Astrocyte (in vitro differentiated cells and primary cell): ENCODE measurements around the gene TAGLN3. TPM values are rescaled to one million over a fixed set of nuclear protein-coding genes. Genes with fewer than 3 reads are reported as not detected.

ENCODE experiments used
- DNase-seq: peaks from one replicate; pipeline ENCODE4 v3.0.0-alpha.2; 2010; ENCODE audit warnings: low read depth
- FAIRE-seq: peaks from 2 replicates; lab custom pipeline; 2011; peaks lifted over from hg19 to GRCh38; lab: Jason Lieb, UNC
- H2AFZ ChIP-seq: 2 replicates; pipeline ENCODE4 v1.6.0; 2012; ENCODE audit warnings: low read depth, low read length, inconsistent platforms
- H3K27ac ChIP-seq: 2 replicates; pipeline ENCODE4 v1.5.1; 2011; ENCODE audit warnings: low read depth, low read length, inconsistent platforms
- H3K27me3 ChIP-seq: 2 replicates; pipeline ENCODE4 v1.6.0; 2011; ENCODE audit warnings: low read length, inconsistent platforms; ENCODE audit not compliant: insufficient read depth
- H3K36me3 ChIP-seq: 2 replicates; pipeline ENCODE4 v1.5.1; 2011; ENCODE audit warnings: low read length, inconsistent platforms; ENCODE audit not compliant: insufficient read depth
- H3K4me1 ChIP-seq: 2 replicates; pipeline ENCODE4 v1.5.1; 2011; ENCODE audit warnings: low read length, inconsistent platforms; ENCODE audit not compliant: insufficient read depth
- H3K4me2 ChIP-seq: 2 replicates; pipeline ENCODE4 v1.6.0; 2012; ENCODE audit warnings: low read length, inconsistent platforms
- H3K4me3 ChIP-seq: 2 replicates; pipeline ENCODE4 v1.5.1; 2011; ENCODE audit warnings: low read depth, mild to moderate bottlenecking, low read length, inconsistent platforms; ENCODE audit not compliant: insufficient read depth
- H3K79me2 ChIP-seq: 2 replicates; pipeline ENCODE4 v1.6.0; 2012; ENCODE audit warnings: mild to moderate bottlenecking, low read length, inconsistent platforms; ENCODE audit not compliant: insufficient read depth
- H3K9ac ChIP-seq: 2 replicates; pipeline ENCODE4 v1.6.0; 2012; ENCODE audit warnings: mild to moderate bottlenecking, low read length, inconsistent platforms
- H3K9me3 ChIP-seq: 2 replicates; pipeline ENCODE4 v1.5.1; 2012; ENCODE audit warnings: low read depth, mild to moderate bottlenecking, low read length, inconsistent platforms; ENCODE audit not compliant: insufficient read depth
- H4K20me1 ChIP-seq: 2 replicates; pipeline ENCODE4 v1.6.0; 2012; ENCODE audit warnings: low read length, inconsistent platforms; ENCODE audit not compliant: insufficient read depth
- H3K27ac Mint-ChIP-seq: one replicate; pipeline ENCODE4 v1.8.0; 2021; ENCODE audit warnings: mild to moderate bottlenecking, mixed read lengths; ENCODE audit not compliant: unreplicated experiment
- H3K27me3 Mint-ChIP-seq: one replicate; pipeline ENCODE4 v1.8.0; 2021; ENCODE audit warnings: low read depth, mixed read lengths; ENCODE audit not compliant: unreplicated experiment
- H3K36me3 Mint-ChIP-seq: one replicate; pipeline ENCODE4 v1.8.0; 2021; ENCODE audit warnings: low read depth, mixed read lengths; ENCODE audit not compliant: unreplicated experiment
- H3K4me1 Mint-ChIP-seq: one replicate; pipeline ENCODE4 v1.8.0; 2021; ENCODE audit warnings: low read depth, mixed read lengths; ENCODE audit not compliant: unreplicated experiment
- H3K4me3 Mint-ChIP-seq: one replicate; pipeline ENCODE4 v1.8.0; 2021; ENCODE audit warnings: mild to moderate bottlenecking, moderate library complexity, mixed read lengths; ENCODE audit not compliant: unreplicated experiment
- H3K9me3 Mint-ChIP-seq: one replicate; pipeline ENCODE4 v1.8.0; 2021; ENCODE audit warnings: mild to moderate bottlenecking, mixed read lengths; ENCODE audit not compliant: unreplicated experiment
- EZH2 ChIP-seq: IDR thresholded peaks from 2 replicates; pipeline ENCODE4 v1.6.1; 2012; ENCODE audit warnings: mild to moderate bottlenecking, low read length, inconsistent platforms; ENCODE audit not compliant: insufficient read depth
- total RNA-seq: library from RNA; stranded (reverse); gene quantifications from 2 replicates; pipeline ENCODE4 v1.2.1, GENCODE V29; 2021
- TF ChIP-seq, protein P1 (sequence below): IDR thresholded peaks from 2 replicates; pipeline ENCODE4 v1.5.1; 2011; ENCODE audit warnings: low read depth, mild to moderate bottlenecking, inconsistent platforms, low read length, moderate library complexity; ENCODE audit not compliant: insufficient read depth

Gene TAGLN3
- total RNA-seq, 1 donor from 2014 or later = 8.7 TPM

DNA sequence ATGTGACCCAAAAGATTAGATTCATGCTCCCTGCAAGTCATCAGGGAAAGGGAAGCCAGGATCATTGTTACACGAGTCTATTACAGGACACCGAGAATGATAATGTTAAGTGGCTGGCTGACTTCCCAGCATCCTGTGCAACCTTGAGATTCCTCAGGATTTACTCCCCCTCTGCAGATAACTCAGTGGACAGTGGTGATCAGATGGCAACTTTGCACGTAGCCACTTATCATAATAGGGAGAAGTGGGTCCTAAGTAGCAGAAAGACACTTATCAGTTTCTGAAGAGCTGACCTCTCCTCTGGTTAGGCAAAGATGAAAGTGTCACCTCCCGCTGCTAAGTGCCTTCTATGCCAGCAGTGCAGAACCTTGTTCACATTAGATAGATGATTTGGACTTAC lies 29.1 kb downstream of the TAGLN3 start:
- Mint-ChIP-seq H3K4me1 (no peaks in the 10 kb centered on the region), H3K36me3 (no peaks in the 10 kb centered on the region), H3K27me3 (no peaks in the 10 kb centered on the region), H3K27ac (no peak overlapping the region), H3K9me3 (no peaks in the 10 kb centered on the region), H3K4me3 (no peak overlapping the region)
- no peak for TF ChIP-seq EZH2
- TF ChIP-seq, protein P1, sequence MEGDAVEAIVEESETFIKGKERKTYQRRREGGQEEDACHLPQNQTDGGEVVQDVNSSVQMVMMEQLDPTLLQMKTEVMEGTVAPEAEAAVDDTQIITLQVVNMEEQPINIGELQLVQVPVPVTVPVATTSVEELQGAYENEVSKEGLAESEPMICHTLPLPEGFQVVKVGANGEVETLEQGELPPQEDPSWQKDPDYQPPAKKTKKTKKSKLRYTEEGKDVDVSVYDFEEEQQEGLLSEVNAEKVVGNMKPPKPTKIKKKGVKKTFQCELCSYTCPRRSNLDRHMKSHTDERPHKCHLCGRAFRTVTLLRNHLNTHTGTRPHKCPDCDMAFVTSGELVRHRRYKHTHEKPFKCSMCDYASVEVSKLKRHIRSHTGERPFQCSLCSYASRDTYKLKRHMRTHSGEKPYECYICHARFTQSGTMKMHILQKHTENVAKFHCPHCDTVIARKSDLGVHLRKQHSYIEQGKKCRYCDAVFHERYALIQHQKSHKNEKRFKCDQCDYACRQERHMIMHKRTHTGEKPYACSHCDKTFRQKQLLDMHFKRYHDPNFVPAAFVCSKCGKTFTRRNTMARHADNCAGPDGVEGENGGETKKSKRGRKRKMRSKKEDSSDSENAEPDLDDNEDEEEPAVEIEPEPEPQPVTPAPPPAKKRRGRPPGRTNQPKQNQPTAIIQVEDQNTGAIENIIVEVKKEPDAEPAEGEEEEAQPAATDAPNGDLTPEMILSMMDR = no peak
- H3K9me3 ChIP-seq = no peaks in the 10 kb centered on the region
- H4K20me1 ChIP-seq = no peaks in the 10 kb centered on the region
- DNase-seq (no peak), FAIRE-seq (no peak)
- no peak overlapping the region for H3K4me2 ChIP-seq
- H3K36me3 ChIP-seq = no peaks in the 10 kb centered on the region
- no peak overlapping the region for H3K9ac ChIP-seq
- H2AFZ ChIP-seq = no peak overlapping the region
- no peak overlapping the region for H3K4me3 ChIP-seq
- no peaks in the 10 kb centered on the region for H3K27me3 ChIP-seq
- no peak overlapping the region for H3K27ac ChIP-seq
- no peaks in the 10 kb centered on the region for H3K4me1 ChIP-seq
- H3K79me2 ChIP-seq = no peaks in the 10 kb centered on the region

DNA sequence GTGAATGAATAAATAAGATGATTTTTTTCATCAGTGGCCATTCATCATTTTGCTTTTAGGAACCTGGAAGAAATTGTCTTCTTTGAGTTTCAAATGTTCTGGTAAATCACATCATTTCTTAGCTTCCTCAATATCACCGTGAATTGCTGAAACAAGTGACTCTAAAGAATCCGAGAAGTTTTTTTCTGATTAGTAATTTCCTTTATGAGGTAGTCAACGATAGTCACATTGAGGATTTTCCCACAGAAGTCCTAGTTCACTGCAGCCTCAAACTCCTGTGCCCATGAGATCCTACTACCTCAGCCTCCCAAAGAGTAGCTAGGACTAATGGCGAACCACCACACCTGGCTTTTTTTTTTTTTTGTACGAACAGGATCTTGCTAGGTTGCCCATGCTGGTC lies 32.2 kb downstream of the TAGLN3 start:
- DNase-seq (no peak), FAIRE-seq (peak; percentile 20)
- Histone ChIP-seq H4K20me1 (no peaks in the 10 kb centered on the region), H2AFZ (no peak overlapping the region), H3K9me3 (no peaks in the 10 kb centered on the region), H3K4me2 (no peak overlapping the region), H3K4me3 (no peak overlapping the region), H3K27ac (no peak overlapping the region), H3K9ac (no peak overlapping the region), H3K79me2 (no peaks in the 10 kb centered on the region), H3K4me1 (no peaks in the 10 kb centered on the region), H3K36me3 (no peaks in the 10 kb centered on the region), H3K27me3 (no peaks in the 10 kb centered on the region)
- H3K27me3 Mint-ChIP-seq = no peaks in the 10 kb centered on the region
- no peak for TF ChIP-seq EZH2
- TF ChIP-seq, protein P1 = no peak
- H3K9me3 Mint-ChIP-seq = no peaks in the 10 kb centered on the region
- no peaks in the 10 kb centered on the region for H3K36me3 Mint-ChIP-seq
- no peak overlapping the region for H3K4me3 Mint-ChIP-seq
- H3K27ac Mint-ChIP-seq = no peak overlapping the region
- H3K4me1 Mint-ChIP-seq = peaks cover 6% of the 10 kb centered on the region

DNA sequence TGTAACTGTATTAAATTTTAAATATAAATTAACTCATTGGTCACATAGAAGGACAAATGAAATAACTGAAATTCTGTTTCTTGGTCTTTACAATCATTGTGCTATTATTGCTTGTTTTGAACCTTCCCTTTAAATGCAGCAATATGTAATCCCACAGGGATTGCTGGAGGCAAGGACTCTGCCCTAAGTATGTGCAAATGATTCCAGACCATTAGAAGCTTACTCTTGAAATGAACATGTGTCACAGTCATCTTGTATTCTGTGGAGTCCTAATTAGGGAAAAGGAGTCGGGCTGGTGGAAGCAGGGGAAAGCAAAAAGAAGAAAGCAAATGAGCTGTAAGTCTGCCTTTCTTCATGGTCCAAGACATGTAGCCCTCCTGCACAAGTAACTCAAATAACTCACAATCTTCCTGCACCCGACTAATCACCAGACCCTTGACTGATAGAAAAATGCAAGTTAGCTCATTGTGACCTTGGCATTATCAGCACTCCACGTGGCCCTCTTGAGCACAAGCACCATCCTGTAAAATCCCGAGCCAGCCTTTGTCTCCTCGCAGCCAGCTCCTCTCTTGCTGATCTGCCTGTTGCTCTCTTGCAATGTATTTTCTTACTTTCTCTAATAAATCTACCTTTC lies 33.5 kb downstream of the TAGLN3 start:
- H3K27ac Mint-ChIP-seq = no peak overlapping the region
- no peak overlapping the region for H3K4me3 Mint-ChIP-seq
- Histone ChIP-seq H3K36me3 (no peaks in the 10 kb centered on the region), H3K9ac (no peak overlapping the region), H3K4me1 (no peaks in the 10 kb centered on the region), H2AFZ (no peak overlapping the region), H3K4me3 (no peak overlapping the region), H3K4me2 (no peak overlapping the region), H3K27me3 (no peaks in the 10 kb centered on the region), H3K9me3 (no peaks in the 10 kb centered on the region), H3K79me2 (no peaks in the 10 kb centered on the region), H3K27ac (no peak overlapping the region), H4K20me1 (no peaks in the 10 kb centered on the region)
- peaks cover 2% of the 10 kb centered on the region for H3K9me3 Mint-ChIP-seq
- FAIRE-seq (no peak), DNase-seq (no peak)
- no peak for TF ChIP-seq EZH2
- TF ChIP-seq, protein P1 = no peak
- H3K36me3 Mint-ChIP-seq = no peaks in the 10 kb centered on the region
- H3K27me3 Mint-ChIP-seq = no peaks in the 10 kb centered on the region
- peaks cover 6% of the 10 kb centered on the region for H3K4me1 Mint-ChIP-seq
